ENCODE results near the gene HDHD5.
"Not testable (repeated sequence)": the region's sequence is repeated elsewhere in the genome, so short reads cannot be mapped to it uniquely, and the experiment has no call there.

Gene HDHD5

GRCh38 chr22:17152971-17153370, 6.1 kb downstream of the HDHD5 start:
- DNase-seq: no peak

- DNase-seq: no peak
These were observed 6.7 kb downstream of the HDHD5 start for GRCh38 chr22:17152340-17152739.

- DNase-seq: no peak
These were observed 9.8 kb downstream of the HDHD5 start for GRCh38 chr22:17149076-17149815.

GRCh38 chr22:17147458-17147857, 11.6 kb downstream of the HDHD5 start:
- DNase-seq: not testable (repeated sequence)

- no peak for DNase-seq
These were observed 13.9 kb downstream of the HDHD5 start for GRCh38 chr22:17145021-17145680.

GRCh38 chr22:17143826-17144225, 15.3 kb downstream of the HDHD5 start:
- no peak for DNase-seq

- DNase-seq: no peak
These were observed 16.0 kb downstream of the HDHD5 start for GRCh38 chr22:17143101-17143500.

- no peak for DNase-seq
These were observed 18.0 kb downstream of the HDHD5 start for GRCh38 chr22:17140826-17141766.

- DNase-seq: no peak
These were observed 19.1 kb downstream of the HDHD5 start for GRCh38 chr22:17140022-17140421.

- DNase-seq: no peak
These were observed 20.6 kb downstream of the HDHD5 start for GRCh38 chr22:17138513-17138912.

- DNase-seq: no peak
These were observed 21.1 kb downstream of the HDHD5 start for GRCh38 chr22:17137861-17138425.

- no peak for DNase-seq
These were observed 21.9 kb downstream of the HDHD5 start for GRCh38 chr22:17137170-17137569.

- DNase-seq: no peak
These were observed 23.8 kb downstream of the HDHD5 start for GRCh38 chr22:17135153-17135760.

GRCh38 chr22:17133137-17133536, 25.9 kb downstream of the HDHD5 start:
- no peak for DNase-seq

GRCh38 chr22:17132112-17132511, 27.0 kb downstream of the HDHD5 start:
- DNase-seq: no peak

- DNase-seq: no peak
These were observed 27.4 kb downstream of the HDHD5 start for GRCh38 chr22:17131686-17132085.

- DNase-seq: no peak
These were observed 28.9 kb downstream of the HDHD5 start for GRCh38 chr22:17130199-17130598.

- peak; percentile 95 for DNase-seq
These were observed 37.6 kb downstream of the HDHD5 start, which contains the start of gene TMEM121B for GRCh38 chr22:17121233-17122195. Gene TMEM121B (minus strand): TSS chr22:17121360. CDS start chr22:17121127, 233 bp downstream.

- no peak for DNase-seq
These were observed 38.3 kb downstream of the HDHD5 start for GRCh38 chr22:17120711-17121232.

- no peak for DNase-seq
These were observed 38.8 kb downstream of the HDHD5 start for GRCh38 chr22:17120281-17120680.
